ENCODE results near the gene LRRC28. TPM values are rescaled to one million over a fixed set of nuclear protein-coding genes. Genes with fewer than 3 reads are reported as not detected.

Gene LRRC28
- total RNA-seq, 2 experiments from 2014 or later = 12.5 to 14.4 TPM

DNA sequence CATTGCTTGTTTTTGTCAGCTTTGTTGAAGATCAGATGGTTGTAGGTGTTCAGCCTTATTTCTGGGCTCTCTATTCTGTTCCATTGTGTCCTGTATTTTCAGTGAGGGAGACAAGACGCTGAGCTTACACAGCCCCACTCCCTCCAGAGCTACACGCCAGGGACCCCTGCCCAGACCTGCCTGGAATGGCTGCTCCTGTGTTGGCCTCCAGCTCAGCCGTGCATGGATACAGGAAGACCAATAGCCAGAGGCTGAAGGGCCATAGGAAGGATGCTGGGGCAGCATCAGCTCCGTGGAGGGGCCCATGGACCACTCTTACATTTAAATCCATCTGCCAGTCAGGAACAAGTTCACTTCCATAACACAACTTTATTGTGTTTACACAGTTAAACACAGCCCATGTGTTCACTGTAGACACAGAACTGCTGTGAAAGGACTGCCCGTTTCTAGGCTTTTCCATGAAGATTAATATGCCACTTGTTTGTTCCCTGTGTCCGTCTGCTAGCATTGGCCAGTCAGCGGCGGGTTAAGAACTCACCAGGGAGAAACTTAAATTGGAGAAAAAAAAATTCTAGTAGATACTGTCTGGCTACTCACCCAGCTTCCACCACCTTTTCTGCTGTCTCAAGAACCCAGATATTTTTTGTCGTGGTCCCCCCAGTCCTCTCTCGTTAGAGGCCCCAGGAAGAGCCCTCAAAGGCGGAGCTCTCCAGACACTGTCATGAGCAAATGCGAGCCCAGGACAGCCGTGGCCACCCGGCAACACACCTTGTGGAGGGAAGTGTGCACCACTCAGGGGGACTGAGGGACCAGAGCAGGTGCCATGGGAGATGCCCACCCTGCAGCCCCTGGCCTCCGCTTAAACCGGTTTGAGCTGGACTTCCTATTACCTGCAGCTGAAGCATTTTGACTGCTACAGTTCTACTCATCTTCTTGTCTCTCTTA lies 172.2 kb downstream of the LRRC28 start:
- Mint-ChIP-seq H3K36me3 (ENCODE audit: low read depth) (no peaks in the 10 kb centered on the region), H3K27me3 (no peaks in the 10 kb centered on the region), H3K4me3 (peak overlapping the region; percentile 20), H3K9me3 (peaks cover 6% of the 10 kb centered on the region), H3K27ac (peak overlapping the region; percentile 97), H3K4me1 (ENCODE audit: low read depth) (peaks cover 66% of the 10 kb centered on the region)
- POLR2A ChIA-PET = interaction anchor here (1.0 kb wide), 1 partner anchor 143 kb away, joined by 3 read pairs; no protein-coding TSS in a partner anchor
- Histone ChIP-seq H3K36me3 (ENCODE audit: insufficient read depth, low read length) (no peaks in the 10 kb centered on the region), H3K27ac (ENCODE audit: low read depth in 1 of 2, low read length in 2 of 2) (no peak overlapping the region), H3K9me3 (ENCODE audit: control insufficient read depth in 1 of 2, insufficient read depth in 1 of 2, low read length in 2 of 2) (no peaks in the 10 kb centered on the region), H3K4me3 (ENCODE audit: low read length) (no peak overlapping the region), H3K4me1 (ENCODE audit: insufficient read depth, low read length) (peaks cover 47% of the 10 kb centered on the region), H3K27me3 (ENCODE audit: control insufficient read depth in 1 of 2, insufficient read depth in 2 of 2, low read length in 2 of 2) (no peaks in the 10 kb centered on the region)
- intact Hi-C loops (cut with DNase I, micrococcal nuclease) = loop anchor here (2.0 to 5.0 kb wide), 2 partner anchors 21 to 144 kb away; partner anchors contain the start of gene MEF2A (in 2 of the 2)
- DNase-seq = no peak
- CTCF ChIA-PET = no interaction called here
- no peak for TF ChIP-seq CTCF (IDR thresholded peaks at IDR 0.05)
- no peak for ATAC-seq (ENCODE audit: poor library complexity)

GRCh38 chr15:99424131-99424571 lies 172.9 kb downstream of the LRRC28 start:
- Mint-ChIP-seq H3K4me1 (ENCODE audit: low read depth) (peaks cover 66% of the 10 kb centered on the region), H3K9me3 (peaks cover 4% of the 10 kb centered on the region), H3K4me3 (no peak overlapping the region), H3K27me3 (no peaks in the 10 kb centered on the region), H3K27ac (peak overlapping the region; percentile 97), H3K36me3 (ENCODE audit: low read depth) (no peaks in the 10 kb centered on the region)
- H3K36me3 ChIP-seq (ENCODE audit: insufficient read depth, low read length) = no peaks in the 10 kb centered on the region
- no peaks in the 10 kb centered on the region for H3K27me3 ChIP-seq (ENCODE audit: control insufficient read depth in 1 of 2, insufficient read depth in 2 of 2, low read length in 2 of 2)
- no peak for TF ChIP-seq CTCF (IDR thresholded peaks at IDR 0.05)
- ChIA-PET CTCF (no interaction called here), POLR2A (no interaction called here)
- H3K4me1 ChIP-seq (ENCODE audit: insufficient read depth, low read length) = peaks cover 47% of the 10 kb centered on the region
- ATAC-seq (ENCODE audit: poor library complexity) (no peak), DNase-seq (peak in 2 of 14 experiments; percentile 2 to 29)
- H3K9me3 ChIP-seq (ENCODE audit: control insufficient read depth in 1 of 2, insufficient read depth in 1 of 2, low read length in 2 of 2) = no peaks in the 10 kb centered on the region
- no peak overlapping the region for H3K4me3 ChIP-seq (ENCODE audit: low read length)
- peak overlapping the region; percentile 69 to 74 for H3K27ac ChIP-seq (ENCODE audit: low read depth in 1 of 2, low read length in 2 of 2)
- intact Hi-C loops (cut with DNase I, micrococcal nuclease) = loop anchor here (2.0 to 5.0 kb wide), 2 partner anchors 21 to 143 kb away; partner anchors contain the start of gene MEF2A (in 2 of the 2)

- no peaks in the 10 kb centered on the region for H3K36me3 ChIP-seq (ENCODE audit: insufficient read depth, low read length)
- peak; percentile 87 for ATAC-seq (ENCODE audit: poor library complexity)
- no peaks in the 10 kb centered on the region for H3K27me3 ChIP-seq (ENCODE audit: control insufficient read depth in 1 of 2, insufficient read depth in 2 of 2, low read length in 2 of 2)
- POLR2A ChIA-PET = interaction anchor here (1.1 to 1.2 kb wide), 2 partner anchors 18 to 24 kb away, joined by 4 read pairs; no protein-coding TSS in a partner anchor
- peaks cover 66% of the 10 kb centered on the region for H3K4me1 Mint-ChIP-seq (ENCODE audit: low read depth)
- peak overlapping the region; percentile 97 for H3K27ac Mint-ChIP-seq
- DNase-seq = peak in 12 of 14 experiments; percentile 30 to 78 (median 54)
- H3K4me3 ChIP-seq (ENCODE audit: low read length) = peak overlapping the region; percentile 4
- intact Hi-C loops (cut with DNase I, micrococcal nuclease) = loop anchor here (2.0 to 5.0 kb wide), 2 partner anchors 20 to 142 kb away; partner anchors contain the start of gene MEF2A (in 2 of the 2)
- H3K4me3 Mint-ChIP-seq = peak overlapping the region; percentile 81
- CTCF ChIA-PET = no interaction called here
- H3K4me1 ChIP-seq (ENCODE audit: insufficient read depth, low read length) = peaks cover 47% of the 10 kb centered on the region
- no peaks in the 10 kb centered on the region for H3K27me3 Mint-ChIP-seq
- H3K9me3 Mint-ChIP-seq = peaks cover 4% of the 10 kb centered on the region
- no peak for TF ChIP-seq CTCF (IDR thresholded peaks at IDR 0.05)
- H3K9me3 ChIP-seq (ENCODE audit: control insufficient read depth in 1 of 2, insufficient read depth in 1 of 2, low read length in 2 of 2) = no peaks in the 10 kb centered on the region
- H3K27ac ChIP-seq (ENCODE audit: low read depth in 1 of 2, low read length in 2 of 2) = peak overlapping the region; percentile 69 to 74
- H3K36me3 Mint-ChIP-seq (ENCODE audit: low read depth) = no peaks in the 10 kb centered on the region
These were observed 173.8 kb downstream of the LRRC28 start for GRCh38 chr15:99424978-99425656.
